ENCODE results near the gene CATSPERZ.
"Not testable (repeated sequence)": the region's sequence is repeated elsewhere in the genome, so short reads cannot be mapped to it uniquely, and the experiment has no call there.

Gene CATSPERZ

GRCh38 chr11:64321026-64321425 is 20.9 kb downstream of the CATSPERZ start:
- no peak for DNase-seq

- DNase-seq: no peak
Measured at GRCh38 chr11:64321533-64321932, 21.4 kb downstream of the CATSPERZ start.

GRCh38 chr11:64322925-64323260 is 22.7 kb downstream of the CATSPERZ start:
- DNase-seq: no peak

- DNase-seq: no peak
Measured at GRCh38 chr11:64323373-64323772, 23.2 kb downstream of the CATSPERZ start.

GRCh38 chr11:64323984-64324383 is 23.8 kb downstream of the CATSPERZ start:
- not testable (repeated sequence) for DNase-seq

- no peak for DNase-seq
Measured at GRCh38 chr11:64324692-64325469, 24.7 kb downstream of the CATSPERZ start.

- DNase-seq: no peak
Measured at GRCh38 chr11:64327375-64327774, 27.2 kb downstream of the CATSPERZ start.

GRCh38 chr11:64327993-64328392 is 27.8 kb downstream of the CATSPERZ start:
- no peak for DNase-seq

GRCh38 chr11:64330888-64331287 is 30.7 kb downstream of the CATSPERZ start:
- no peak for DNase-seq

GRCh38 chr11:64331569-64332371 is 31.6 kb downstream of the CATSPERZ start:
- DNase-seq: peak; percentile 23 to 86 (median 50)

- no peak for DNase-seq
Measured at GRCh38 chr11:64333556-64333955, 33.4 kb downstream of the CATSPERZ start.

- no peak for DNase-seq
Measured at GRCh38 chr11:64334764-64335735, 34.9 kb downstream of the CATSPERZ start.

- no peak for DNase-seq
Measured at GRCh38 chr11:64337538-64338249, 37.5 kb downstream of the CATSPERZ start.

GRCh38 chr11:64338716-64339115 is 38.6 kb downstream of the CATSPERZ start:
- no peak for DNase-seq

- DNase-seq: no peak
Measured at GRCh38 chr11:64339286-64339685, 39.1 kb downstream of the CATSPERZ start.

GRCh38 chr11:64339754-64340408 is 39.7 kb downstream of the CATSPERZ start, which contains the start of gene CCDC88B:
Gene CCDC88B (plus strand): TSS chr11:64340204. CDS start chr11:64340267, 63 bp downstream.
- peak; percentile 67 to 94 (median 82) for DNase-seq

- DNase-seq: peak; percentile 58 to 73 (median 65)
Measured at GRCh38 chr11:64340671-64341335, 40.6 kb downstream of the CATSPERZ start.

GRCh38 chr11:64341429-64341828 is 41.3 kb downstream of the CATSPERZ start:
- DNase-seq: no peak

GRCh38 chr11:64341851-64342791 is 42.0 kb downstream of the CATSPERZ start:
- DNase-seq: peak; percentile 77 to 93 (median 84)

All from T-helper 2 cell (primary cell).